ENCODE measurements around the gene THAP2.

GRCh38 chr12:71664411-71665089 lies 449 bp downstream of the THAP2 start:
- TF ChIP-seq, protein P1, sequence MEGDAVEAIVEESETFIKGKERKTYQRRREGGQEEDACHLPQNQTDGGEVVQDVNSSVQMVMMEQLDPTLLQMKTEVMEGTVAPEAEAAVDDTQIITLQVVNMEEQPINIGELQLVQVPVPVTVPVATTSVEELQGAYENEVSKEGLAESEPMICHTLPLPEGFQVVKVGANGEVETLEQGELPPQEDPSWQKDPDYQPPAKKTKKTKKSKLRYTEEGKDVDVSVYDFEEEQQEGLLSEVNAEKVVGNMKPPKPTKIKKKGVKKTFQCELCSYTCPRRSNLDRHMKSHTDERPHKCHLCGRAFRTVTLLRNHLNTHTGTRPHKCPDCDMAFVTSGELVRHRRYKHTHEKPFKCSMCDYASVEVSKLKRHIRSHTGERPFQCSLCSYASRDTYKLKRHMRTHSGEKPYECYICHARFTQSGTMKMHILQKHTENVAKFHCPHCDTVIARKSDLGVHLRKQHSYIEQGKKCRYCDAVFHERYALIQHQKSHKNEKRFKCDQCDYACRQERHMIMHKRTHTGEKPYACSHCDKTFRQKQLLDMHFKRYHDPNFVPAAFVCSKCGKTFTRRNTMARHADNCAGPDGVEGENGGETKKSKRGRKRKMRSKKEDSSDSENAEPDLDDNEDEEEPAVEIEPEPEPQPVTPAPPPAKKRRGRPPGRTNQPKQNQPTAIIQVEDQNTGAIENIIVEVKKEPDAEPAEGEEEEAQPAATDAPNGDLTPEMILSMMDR (IDR thresholded peaks at IDR 0.05 in 8 of 11, conservative IDR thresholded peaks at IDR 0.05 in 3 of 11) = no peak
- TF ChIP-seq POLR2A (IDR thresholded peaks at IDR 0.05) (no peak), POLR2AphosphoS5 (IDR thresholded peaks at IDR 0.05) (no peak)
